Measurements from ENCODE around the gene CTXND2. TPM values are rescaled to one million over a fixed set of nuclear protein-coding genes. Genes with fewer than 3 reads are reported as not detected.

Gene CTXND2
- total and polyA plus RNA-seq, 2 of the 4 experiments (the other 2 are of a cell fraction) = not detected

GRCh38 chr1:150960646-150961045 lies 73.7 kb downstream of the CTXND2 start:
- POLR2A ChIA-PET (ENCODE audit: unreplicated experiment) = no interaction called here
- TF ChIP-seq BHLHE40 (IDR thresholded peaks at IDR 0.05; ENCODE audit: low read depth, low read length) (no peak), MAFK (IDR thresholded peaks at IDR 0.05; ENCODE audit: low read depth, low read length) (no peak)
- Histone ChIP-seq H3K4ac (ENCODE audit: low read depth, low read length) (no peak overlapping the region), H4K91ac (ENCODE audit: insufficient read depth, low read depth, low read length) (no peak overlapping the region), H2BK5ac (ENCODE audit: low read depth, low read length, poor library complexity, severe bottlenecking) (no peak overlapping the region), H3K79me1 (ENCODE audit: low read depth in 1 of 2, low read length in 2 of 2) (peaks cover 0 to 22% of the 10 kb centered on the region in 2 experiments; a peak in 3 of 4 replicates), H3K18ac (ENCODE audit: low read depth, low read length) (no peak overlapping the region), H3K9me1 (ENCODE audit: insufficient read depth, low read length) (no peaks in the 10 kb centered on the region), H2BK15ac (ENCODE audit: low read depth, low read length) (no peak overlapping the region), H2AFZ (replicated peaks; ENCODE audit: low read length, poor library complexity) (no peak overlapping the region), H2BK120ac (ENCODE audit: low read depth, low read length) (no peak overlapping the region), H3K27ac (ENCODE audit: insufficient read depth, low read length) (no peak overlapping the region), H3K9me3 (ENCODE audit: control insufficient read depth, insufficient read depth, low read length) (no peaks in the 10 kb centered on the region), H2AK5ac (ENCODE audit: low read depth, low read length) (no peak overlapping the region), H3K56ac (ENCODE audit: extremely low read depth, insufficient read depth, low read length) (no peak overlapping the region), H2BK20ac (ENCODE audit: low read depth, low read length) (no peak overlapping the region), H3K14ac (replicated peaks; ENCODE audit: low read depth, low read length) (no peak overlapping the region), H3K4me1 (ENCODE audit: control insufficient read depth, insufficient read depth, low read length) (no peaks in the 10 kb centered on the region), H3K9ac (ENCODE audit: low read depth, low read length) (no peak overlapping the region), H3K4me2 (ENCODE audit: low read depth, low read length) (no peak overlapping the region), H3K23ac (ENCODE audit: low read depth, low read length) (no peak overlapping the region), H3K4me3 (ENCODE audit: insufficient read depth, low read depth, low read length) (no peak overlapping the region), H4K5ac (ENCODE audit: low read depth, low read length) (no peak overlapping the region), H4K20me1 (ENCODE audit: insufficient read depth, low read length) (peaks cover 8% of the 10 kb centered on the region; the same call in 1 of the 2 replicates), H4K8ac (ENCODE audit: low read depth in 2 of 2, low read length in 2 of 2) (no peak overlapping the region), H3K36me3 (ENCODE audit: control insufficient read depth, insufficient read depth, low read length) (peaks cover 62% of the 10 kb centered on the region), H2AK9ac (replicated peaks; ENCODE audit: low read depth, low read length, poor library complexity) (no peak overlapping the region), H3K27me3 (ENCODE audit: control insufficient read depth, insufficient read depth, low read length) (no peaks in the 10 kb centered on the region)
- dilution Hi-C loops (cut with HindIII; ENCODE audit: low sequenced_read_pairs, unreplicated experiment) (no loop called here), intact Hi-C loops (cut with micrococcal nuclease) (no loop called here), in situ Hi-C loops (cut with MboI; ENCODE audit: low sequenced_read_pairs) (no loop called here)
- no TSS peak for BruUV-seq (replicated peaks)
- DNase-seq (no peak), ATAC-seq (ENCODE audit: low read depth) (no peak)
- CTCF ChIA-PET = no interaction called here
- WGBS, 2 experiments (ENCODE audit: extremely low coverage in 2 of 2, insufficient read length in 1 of 2) = 100% methylated on average over 2 of the region's 7 CpGs; no CpG with 5 or more reads in 1 of the 2 experiments
